ENCODE measurements around the gene KIF1B.
A peak's percentile ranks its signal among the peaks of the same experiment; 100 is the strongest.
"Not testable (repeated sequence)": the region's sequence is repeated elsewhere in the genome, so short reads cannot be mapped to it uniquely, and the experiment has no call there.

KIF1B gene

DNA sequence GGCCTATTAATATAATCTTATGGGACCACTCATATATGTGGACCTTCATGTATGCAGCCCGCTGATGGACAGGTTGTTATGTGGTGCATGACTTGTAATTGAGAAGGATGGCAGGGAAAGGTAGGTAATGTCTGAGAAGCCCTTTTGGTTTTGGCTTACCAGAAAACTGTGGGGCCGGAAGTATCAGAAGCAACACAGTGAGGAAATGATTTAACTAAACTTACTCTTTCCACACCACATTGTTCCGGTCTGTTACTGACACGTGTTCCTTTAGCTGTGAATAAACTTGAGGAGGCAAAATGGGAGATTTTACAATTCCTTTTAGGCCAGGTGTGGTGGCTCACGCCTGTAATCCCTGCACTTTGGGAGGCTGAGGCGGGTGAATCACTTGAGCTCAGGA lies 32.4 kb downstream of the KIF1B start:
- DNase-seq = no peak

DNA sequence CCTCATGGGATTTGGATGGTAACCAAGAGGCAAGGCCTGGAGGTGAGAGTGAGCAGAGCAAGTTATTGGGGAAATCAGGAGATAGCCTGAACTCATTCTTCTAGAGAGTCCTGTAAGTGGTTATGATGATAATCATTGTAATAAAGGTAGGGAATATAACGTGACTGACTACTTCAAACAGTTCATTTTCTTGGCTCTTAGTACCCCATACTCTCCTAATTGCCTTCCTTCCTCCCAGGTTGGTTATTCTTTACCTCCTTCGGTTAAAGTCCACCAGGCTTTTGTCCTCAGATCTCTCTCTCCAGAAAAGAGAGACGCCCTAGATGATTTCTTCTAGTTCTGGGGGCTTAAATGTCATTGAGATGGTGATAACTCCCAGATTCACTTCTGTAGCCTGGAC lies 35.3 kb downstream of the KIF1B start:
- DNase-seq = no peak

DNA sequence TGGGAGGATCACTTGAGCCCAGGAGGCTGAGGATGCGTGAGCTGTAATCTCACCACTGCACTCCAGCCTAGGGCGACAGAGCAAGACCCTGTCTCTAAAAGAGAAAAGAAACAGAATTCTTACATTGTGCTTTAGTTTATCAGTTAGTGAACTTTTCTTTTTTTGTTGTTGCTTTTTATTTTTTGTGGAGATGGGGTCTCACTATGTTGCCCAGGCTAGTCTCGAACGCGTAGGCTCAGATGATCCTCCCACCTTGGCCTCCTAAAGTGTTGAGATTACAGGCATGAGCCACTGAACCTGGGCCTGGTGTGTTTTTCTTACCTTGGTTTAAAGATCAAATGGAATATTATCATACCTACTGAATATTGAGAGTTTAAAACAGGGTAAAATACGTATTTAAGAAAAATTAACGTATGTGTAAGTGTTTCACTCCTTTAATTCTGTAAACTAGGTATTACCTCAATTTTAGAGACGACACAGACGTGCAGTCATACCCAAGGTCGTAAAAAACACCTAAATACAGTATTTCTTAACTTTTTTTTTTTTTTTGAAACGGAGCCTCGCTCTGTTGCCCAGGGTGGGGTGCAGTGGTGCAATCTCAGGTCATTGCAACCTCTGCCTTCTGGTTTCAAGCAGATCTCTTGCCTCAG lies 39.6 kb downstream of the KIF1B start:
- DNase-seq = no peak

DNA sequence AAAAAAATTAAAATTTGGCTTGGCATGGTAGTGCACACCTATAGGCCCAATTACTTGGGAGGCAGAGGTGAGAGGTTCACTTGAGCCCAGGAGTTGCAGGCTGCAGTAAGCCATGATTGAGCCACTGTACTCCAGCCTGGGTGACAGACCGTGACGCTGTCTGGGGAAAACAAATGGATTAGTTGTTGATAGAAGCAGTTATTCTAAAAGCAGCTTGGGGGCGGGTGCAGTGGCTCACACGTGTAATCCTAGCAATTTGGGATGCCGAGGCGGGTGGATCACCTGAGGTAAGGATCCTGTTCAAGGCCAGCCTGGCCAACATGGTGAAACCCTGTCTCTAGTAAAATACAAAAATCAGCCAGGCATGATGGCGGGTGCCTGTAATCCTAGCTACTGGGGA lies 40.3 kb downstream of the KIF1B start:
- DNase-seq = no peak

DNA sequence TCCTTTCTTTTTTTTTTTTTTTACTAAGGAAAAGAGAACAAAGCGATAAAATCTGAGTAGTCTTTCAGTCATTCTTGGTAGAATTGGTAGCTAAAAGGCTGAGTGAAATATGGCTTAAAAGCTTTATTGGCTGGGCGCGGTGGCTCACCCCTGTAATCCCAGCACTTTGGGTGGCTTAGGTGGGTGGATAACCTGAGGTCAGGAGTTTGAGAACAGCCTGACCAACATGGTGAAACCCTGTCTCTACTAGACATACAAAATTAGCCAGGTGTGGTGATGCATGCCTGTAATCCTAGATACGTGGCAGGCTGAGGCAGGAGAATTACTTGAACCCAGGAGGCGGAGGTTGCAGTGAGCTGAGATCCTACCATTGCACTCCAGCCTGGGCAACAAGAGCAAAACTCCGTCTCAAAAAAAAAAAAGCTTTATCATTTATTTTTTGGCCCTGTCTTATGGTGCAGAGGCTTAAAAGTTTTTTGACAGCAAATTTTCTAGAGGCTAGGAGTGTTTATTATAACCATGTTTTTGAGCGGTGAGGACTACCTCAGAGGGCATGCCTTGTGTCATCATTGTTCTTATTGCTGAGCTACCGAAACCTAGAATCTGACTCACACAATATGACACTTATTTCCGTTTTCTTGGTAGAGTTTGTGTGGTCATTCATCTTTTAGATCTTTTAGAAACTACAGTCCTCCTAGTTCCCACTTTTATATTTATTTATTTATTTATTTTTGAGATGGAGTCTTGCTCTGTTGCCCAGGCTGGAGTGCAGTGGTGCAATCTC lies 41.1 kb downstream of the KIF1B start:
- DNase-seq = not testable (repeated sequence)

DNA sequence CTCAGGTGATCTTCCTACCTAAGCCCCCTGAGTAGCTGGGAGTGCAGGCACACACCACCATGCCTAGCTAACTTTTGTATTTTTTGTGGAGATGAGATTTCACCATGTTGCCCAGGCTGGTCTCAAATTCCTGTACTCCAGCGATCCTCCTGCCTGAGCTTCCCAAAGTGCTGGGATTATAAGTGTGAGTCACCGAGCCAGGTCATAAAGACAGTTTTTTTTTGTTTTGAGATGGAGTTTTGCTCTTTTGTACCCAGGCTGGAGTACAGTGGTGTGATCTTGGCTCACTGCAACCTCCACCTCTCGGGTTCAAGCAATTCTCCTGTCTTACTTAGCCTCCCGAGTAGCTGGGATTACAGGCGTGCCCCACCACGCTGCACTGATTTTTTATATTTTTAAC lies 42.1 kb downstream of the KIF1B start:
- no peak for DNase-seq

DNA sequence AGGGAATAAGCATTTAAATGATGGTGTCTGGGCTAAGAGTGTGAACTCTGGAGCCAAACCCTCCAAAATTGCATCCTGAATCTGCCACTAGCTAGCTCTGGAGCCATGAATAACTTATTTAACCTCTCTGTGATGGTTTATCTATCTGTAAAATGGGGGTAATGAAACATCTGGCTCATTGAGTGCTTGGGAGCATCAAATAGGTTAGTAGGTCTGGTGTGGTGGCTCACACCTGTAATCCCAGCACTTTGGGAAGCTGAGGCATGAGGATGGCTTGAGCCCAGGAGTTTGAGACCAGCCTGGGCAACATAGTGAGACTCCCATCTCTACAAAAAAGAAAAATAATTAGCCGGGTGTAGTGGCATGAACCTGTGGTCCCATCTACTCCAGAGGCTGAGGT lies 42.8 kb downstream of the KIF1B start:
- no peak for DNase-seq

DNA sequence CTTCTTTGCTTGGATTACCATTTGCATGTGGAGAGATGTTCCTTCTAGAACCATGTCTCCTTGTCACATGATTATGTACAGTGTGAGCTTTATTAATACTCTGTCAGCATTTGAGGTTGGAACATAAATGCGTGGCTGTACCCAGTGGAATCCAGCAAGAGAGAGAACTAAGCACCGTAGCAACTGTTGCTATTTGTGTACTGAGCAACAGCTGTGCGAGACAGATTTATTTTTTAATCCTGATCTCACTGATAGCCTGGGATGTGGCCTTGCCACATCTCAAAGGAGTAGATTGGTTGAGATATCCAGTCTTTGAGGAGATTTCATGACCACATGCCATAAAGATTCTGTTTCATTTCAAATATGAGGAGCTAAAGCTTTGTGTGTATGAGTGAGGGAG lies 43.4 kb downstream of the KIF1B start:
- no peak for DNase-seq

DNA sequence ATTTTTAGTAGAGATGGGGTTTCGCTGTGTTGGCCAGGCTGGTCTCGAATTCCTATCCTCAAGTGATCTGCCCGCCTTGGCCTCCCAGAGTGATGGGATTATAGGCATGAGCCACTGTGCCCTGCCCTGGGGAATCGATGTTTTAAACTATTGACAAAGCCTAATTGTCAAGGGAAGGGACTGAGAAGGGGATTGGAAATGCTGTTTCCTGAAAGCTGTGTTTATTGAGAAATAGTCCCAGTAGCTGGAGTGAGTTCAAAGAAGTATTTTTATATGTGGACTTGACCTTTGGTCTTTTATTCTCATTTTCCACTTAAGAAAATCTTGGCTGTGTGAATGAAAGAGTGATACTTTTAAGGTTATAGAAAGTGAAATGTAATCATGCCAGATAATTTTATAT lies 47.5 kb downstream of the KIF1B start:
- no peak for DNase-seq

DNA sequence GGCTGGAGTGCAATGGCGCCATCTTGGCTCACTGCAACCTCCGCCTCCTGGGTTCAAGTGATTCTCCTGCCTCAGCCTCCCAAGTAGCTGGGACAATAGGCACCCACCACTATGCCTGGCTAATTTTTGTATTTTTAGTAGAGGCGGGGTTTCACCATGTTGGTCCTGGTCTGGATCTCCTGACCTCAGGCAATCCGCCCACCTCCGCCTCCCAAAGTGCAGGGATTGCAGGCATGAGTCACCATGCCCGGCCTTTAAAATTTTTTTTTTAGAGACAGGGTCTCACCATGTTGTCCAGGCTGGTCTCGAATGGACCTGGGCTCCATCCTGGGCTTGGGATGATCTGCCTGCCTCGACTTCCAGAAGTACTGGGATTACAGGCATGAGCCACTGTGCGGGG lies 49.2 kb downstream of the KIF1B start:
- not testable (repeated sequence) for DNase-seq

DNA sequence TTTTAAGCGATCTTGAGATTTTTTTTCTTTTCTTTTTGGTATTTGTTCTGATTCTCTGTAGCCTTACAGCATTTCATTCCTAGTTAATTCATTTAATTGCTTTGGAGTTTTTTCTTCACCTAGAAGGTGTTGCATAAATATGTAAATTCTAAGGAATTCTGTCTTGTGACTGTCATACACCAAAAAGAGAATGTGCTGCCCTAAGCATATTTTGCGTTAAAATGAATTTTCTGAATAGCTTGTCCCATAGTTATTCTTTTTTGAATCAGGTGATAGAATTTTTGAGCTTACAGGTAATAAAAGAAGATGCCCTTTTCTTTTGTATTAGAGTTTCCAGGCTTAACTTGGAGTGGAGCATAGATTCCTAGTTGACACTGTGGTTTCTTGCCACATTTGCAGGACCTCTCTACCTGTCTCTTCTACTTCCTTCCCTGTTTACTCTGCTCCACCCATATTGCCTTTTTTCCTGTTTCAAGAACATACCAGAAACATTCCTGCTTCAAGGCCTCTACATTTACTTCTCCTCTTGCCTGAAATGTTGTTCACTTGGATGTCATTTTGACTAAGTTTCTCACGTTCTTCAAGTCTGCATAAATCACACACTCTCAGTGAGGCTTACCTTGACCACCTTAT lies 53.2 kb downstream of the KIF1B start:
- no peak for DNase-seq

DNA sequence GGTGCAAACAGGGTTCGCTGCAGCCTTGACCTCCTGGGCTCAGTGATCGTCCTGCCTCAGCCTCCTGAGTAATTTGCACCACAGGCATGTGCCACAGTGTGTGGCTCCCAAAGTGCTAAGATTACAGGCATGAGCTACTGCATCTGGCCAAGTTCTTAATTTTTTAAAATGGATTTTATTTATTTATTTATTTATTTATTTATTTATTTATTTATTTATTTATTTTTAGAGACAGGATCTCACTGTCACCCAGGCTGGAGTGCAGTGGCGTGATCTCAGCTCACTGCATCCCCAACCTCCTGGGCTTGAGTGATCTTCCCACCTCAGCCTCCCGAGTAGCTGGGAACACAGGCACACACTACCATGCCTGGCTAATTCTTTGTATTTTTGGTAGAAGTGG lies 54.7 kb downstream of the KIF1B start:
- no peak for DNase-seq

DNA sequence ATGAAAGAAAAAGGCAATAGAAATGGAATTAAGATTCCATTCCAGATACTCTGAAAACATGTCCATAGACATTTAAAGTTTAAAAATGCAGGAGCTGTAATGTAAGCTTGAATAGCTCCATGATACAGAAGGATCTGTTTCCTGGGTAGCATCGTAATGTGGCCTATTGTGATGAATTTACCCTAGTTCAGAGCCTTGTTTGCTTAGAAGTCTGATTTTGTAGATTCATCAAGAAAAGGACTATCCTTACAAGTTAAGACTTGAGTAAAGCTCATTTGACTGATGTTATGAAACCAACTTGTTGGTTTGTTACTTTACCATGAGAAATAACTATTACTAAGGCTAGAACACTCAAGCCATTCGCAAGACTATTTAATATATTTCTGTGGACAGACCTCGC lies 55.5 kb downstream of the KIF1B start:
- no peak for DNase-seq

DNA sequence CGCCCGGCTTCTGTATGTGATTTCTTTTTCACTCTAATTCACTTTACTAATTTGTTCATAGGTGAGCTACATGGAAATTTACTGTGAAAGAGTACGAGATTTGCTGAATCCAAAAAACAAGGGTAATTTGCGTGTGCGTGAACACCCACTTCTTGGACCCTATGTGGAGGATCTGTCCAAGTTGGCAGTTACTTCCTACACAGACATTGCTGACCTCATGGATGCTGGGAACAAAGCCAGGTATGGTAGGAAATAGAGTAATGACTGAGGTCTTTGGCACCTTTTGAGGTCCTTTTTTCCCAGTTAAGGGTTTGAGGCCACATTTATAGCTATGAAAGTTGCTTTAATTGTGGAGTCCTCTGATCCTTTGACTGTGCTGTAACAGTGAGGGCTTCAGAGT lies 56.9 kb downstream of the KIF1B start:
- DNase-seq = no peak

DNA sequence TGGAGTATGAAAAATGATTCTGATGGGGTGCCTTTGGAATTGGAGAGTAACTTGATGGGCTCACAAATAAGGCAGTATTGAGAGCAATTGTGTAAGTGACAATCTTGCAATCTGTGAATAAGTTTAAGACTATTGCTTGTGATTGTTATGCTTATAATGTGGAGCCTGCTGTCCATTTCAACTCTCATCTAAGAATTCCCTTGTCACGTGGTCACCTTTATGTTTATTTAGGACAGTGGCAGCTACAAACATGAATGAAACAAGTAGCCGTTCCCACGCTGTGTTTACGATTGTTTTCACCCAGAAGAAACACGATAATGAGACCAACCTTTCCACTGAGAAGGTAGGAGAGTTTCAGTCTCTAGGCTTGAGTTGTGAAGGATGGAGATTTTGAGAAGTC lies 57.6 kb downstream of the KIF1B start:
- no peak for DNase-seq

DNA sequence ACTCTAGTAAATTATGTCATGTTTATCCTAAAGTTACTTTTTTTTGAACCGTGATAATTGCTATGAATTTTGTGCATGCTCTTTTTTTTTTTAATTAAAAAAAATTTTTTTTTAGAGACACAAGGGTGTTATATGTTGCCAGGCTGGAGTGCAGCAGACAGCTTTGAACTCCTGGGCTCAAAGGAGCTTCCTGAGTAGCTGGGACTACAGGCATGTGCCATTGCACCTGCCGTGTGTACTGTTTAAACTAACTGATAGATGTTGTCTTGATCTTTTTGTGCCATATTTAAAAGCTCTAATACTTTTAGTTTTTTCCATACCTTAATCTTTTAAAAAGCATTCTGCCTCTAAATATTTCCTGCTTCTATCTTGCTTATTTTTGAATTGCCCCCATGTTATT lies 60.7 kb downstream of the KIF1B start:
- DNase-seq = no peak

DNA sequence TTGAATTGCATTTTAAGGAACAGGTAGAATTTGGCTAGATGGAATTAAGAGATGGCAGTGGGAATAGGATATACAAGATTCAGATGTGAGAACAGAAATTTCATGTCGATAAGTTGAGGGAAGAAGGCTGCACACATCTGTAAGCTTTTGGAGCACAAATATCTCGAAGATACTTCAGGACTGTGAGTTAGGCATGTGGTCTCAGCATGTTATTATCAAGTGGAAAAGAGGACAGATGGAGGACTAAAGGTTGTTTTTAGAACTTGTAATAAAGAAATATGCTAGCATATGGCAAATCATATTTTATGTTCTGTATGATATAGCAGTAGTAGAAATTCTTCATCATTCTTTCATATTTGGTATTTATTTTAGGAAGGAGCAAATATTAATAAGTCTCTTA lies 61.5 kb downstream of the KIF1B start:
- no peak for DNase-seq

DNA sequence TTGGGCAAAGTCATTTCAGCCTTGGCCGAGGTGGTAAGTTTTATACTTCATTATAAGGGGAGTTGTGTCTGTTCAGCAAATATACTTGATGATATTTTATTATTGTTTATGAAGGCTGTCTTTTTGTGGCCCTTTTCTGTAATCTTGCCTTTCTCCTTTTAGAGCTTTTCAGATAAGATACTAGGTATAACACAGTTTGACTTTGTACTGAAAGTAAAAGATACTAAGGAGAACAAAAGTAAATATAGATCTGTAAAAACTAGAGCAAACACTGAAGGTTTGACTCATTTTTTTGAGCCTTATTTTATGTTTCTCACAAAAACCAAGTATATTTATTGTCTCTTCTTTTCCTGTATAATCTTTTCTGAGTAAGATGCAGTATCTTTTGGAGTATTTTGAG lies 61.9 kb downstream of the KIF1B start:
- DNase-seq = no peak

DNA sequence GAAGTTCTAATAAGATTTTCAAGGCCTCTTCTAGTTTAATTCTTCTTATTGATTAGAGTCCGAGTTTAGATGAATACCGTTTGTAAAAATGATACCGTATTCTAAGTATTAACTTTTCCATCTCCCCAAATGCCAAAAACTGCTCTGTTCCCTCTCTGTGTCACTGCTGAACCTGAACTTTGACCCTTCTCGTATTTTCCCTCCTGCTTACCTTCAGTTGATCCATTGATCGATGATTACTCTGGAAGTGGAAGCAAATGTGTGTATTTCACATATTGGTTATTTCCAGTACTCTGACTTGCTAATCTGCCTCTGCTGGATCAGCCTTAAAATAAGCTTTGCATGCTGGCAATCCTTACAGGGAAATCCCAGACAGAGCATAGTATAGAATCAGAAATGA lies 68.5 kb downstream of the KIF1B start:
- DNase-seq = no peak

DNA sequence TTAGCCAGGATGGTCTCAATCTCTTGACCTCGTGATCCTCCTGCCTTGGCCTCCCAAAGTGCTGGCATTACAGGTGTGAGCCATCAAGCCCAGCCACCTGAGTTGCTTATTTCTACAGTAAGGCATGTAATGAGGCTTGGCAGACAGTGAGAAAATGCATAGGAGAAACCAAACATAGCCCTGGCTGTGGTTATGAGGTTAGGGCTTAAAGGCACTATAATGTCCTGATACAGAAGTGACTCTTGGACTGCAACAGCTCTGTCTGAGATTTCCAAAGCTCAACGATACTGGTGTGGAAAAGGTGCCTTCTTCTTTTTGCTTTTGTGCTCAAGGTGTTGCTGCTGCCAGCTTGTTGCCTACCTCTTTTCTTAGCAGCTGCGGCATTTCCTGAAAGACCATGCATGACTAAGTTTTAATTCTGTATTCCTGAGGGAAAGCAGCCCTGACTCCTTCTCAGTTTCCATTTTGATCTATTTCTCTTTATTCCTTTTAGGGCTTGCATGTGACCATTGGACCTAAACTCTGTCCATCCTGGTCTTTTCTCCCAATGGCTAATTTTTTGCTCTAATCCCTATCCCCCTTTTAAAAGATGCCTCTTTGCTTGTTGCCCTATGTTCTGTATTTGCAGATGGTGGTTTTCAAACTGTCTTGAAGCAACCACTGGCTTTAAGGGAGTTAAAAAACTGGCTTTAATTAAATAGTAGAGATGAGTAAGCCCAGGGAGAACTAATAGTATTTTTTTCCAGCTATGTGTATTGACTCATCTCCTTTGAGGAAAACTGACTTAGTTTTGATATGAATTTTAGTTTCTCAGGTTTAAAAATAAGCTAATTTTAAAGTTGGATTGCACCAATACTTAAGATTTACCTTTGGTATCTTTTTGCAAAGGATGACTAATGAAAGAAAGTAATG lies 70.3 kb downstream of the KIF1B start:
- DNase-seq = peak; percentile 4

DNA sequence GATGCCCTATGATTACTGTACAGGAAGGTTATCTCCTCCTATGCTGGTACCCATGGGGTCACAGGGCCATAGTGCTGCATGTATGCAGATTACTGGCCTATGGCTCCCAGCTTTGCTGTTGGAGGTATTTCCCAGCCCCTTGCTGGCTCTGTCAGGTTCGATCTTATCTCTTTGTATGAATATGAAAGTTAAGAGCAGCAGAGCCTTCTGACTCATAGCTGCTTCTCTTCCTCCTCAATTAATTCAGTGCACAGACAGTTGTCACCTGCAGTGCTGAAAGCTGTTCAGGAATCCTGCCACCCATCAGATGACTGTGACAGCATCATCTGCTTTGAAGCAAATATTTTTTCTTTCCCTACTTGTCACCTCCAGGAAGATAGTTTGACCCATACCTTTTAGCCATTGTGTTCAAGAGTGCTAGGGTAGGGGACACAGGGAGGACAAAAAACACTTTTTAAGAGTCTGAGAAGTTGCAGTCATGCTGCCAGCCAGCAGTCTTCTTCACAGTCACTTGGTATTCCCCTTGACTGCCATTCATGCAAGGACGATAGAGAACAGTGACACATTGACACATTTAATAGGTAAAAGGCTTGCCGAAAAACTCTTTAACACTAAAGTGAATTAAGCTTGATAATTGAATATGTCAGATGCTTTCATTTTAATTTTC lies 73.1 kb downstream of the KIF1B start:
- peak; percentile 40 for DNase-seq

DNA sequence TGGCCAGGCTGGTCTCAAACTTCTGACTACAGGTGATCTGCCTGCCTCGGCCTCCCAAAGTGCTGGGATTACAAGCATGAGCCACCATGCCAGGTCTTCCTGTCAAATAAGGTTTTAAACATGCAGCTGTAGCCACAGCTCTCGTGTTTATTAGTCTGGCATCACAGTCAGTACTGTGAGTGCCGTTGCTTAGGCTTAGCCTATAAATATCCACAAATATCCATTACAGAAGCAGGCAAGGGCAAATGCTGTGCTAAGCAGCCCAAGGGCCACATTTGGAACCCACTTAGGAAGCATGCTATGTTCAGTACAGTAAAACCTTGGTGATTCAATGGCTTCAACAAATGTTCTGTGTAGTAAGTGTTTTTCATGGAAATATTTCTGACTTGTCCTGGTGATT lies 75.9 kb downstream of the KIF1B start:
- no peak for DNase-seq
